ENCODE results near the gene PPP1R11. TPM values are rescaled to one million over a fixed set of nuclear protein-coding genes. Genes with fewer than 3 reads are reported as not detected.

The PPP1R11 gene
- total and polyA plus RNA-seq, 9 of the 15 experiments (the other 6 are each of a cell fraction or from before 2014, with no cell fraction given) = 17.8 to 94.8 (median 44.6) TPM

GRCh38 chr6:30102970-30103871, 36.2 kb downstream of the PPP1R11 start (continued):
- TF ChIP-seq MGA (IDR thresholded peaks at IDR 0.05) (0 out of 2 replicates have a peak, but pooled peaks have one; percentile 24), NFIX (CRISPR knock-in tag; IDR thresholded peaks at IDR 0.05; ENCODE audit: low read depth) (no peak), HSF4 (CRISPR knock-in tag; IDR thresholded peaks at IDR 0.05; ENCODE audit: borderline replicate concordance) (no peak), SMARCC2 (IDR thresholded peaks at IDR 0.05; ENCODE audit: low read depth) (no peak)
